ENCODE results near the gene RPL13A. TPM values are rescaled to one million over a fixed set of nuclear protein-coding genes. Genes with fewer than 3 reads are reported as not detected.

The RPL13A gene
- total and polyA plus RNA-seq, 2 of the 4 experiments (the other 2 are of a cell fraction) = 1,477 to 2,069 TPM

DNA sequence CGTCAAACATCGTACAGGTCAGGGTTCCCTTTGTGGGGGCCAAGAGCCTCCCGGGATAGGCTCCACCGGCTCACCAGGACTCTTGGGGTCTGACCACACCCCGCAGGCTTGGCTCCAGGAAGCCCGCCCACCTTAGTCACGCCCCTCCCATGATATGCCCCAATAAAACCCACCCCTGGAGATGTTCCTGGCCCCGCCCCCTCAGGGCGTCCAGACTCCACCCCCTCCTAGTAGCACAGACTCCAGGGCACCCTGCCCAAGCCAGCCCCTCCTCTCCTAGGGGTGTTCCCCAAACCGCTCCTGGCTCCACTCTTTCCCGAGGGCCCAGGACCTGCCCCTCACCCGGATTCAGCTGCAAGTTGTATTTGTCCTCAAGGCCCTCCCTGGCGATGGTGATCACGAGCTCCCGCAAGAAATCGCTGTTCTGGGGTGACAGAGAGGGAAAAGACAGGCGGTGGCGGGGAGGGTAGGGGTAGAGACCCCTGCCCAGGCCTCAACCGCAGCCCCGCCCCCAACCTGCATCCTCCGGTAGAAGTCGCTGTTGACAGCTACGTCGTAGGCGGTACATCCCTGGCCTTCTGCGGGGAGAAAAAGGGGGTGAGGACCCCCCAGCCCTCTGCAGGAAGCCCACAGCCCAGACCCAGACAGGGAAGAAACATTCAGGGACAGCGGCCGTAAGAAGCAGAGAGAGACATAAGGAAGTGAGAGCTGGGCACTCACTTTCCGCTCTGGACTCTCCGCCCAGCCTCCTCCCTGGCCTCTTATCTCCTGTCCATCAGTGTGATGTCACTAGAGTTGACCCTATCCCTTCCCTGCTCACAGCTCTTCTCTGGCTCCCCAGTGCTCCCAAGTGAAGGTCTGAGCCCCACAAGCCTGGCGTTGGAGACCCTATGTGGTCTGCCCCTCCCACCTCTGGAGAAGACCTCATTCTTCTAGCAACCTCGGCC lies 39.6 kb upstream of the RPL13A start:
- H3K79me1 ChIP-seq (ENCODE audit: low read depth in 1 of 2, low read length in 2 of 2) = peaks cover 13 to 35% of the 10 kb centered on the region in 2 experiments; a peak in 3 of 4 replicates
- H3K36me3 ChIP-seq (ENCODE audit: control insufficient read depth, insufficient read depth, low read length) = peaks cover 4% of the 10 kb centered on the region
- H2AK5ac ChIP-seq (ENCODE audit: low read depth, low read length) = 0 out of 2 replicates have a peak overlapping the region, but pooled peaks have one; percentile 7
- no peak overlapping the region for H2AFZ ChIP-seq (replicated peaks; ENCODE audit: low read length, poor library complexity)
- no peak overlapping the region for H3K4me3 ChIP-seq (ENCODE audit: insufficient read depth, low read depth, low read length)
- TF ChIP-seq MXI1 (IDR thresholded peaks at IDR 0.05; ENCODE audit: borderline replicate concordance, low read depth, low read length) (no peak), MAZ (IDR thresholded peaks at IDR 0.05; ENCODE audit: borderline replicate concordance, low read depth, low read length) (no peak), ELK1 (IDR thresholded peaks at IDR 0.05; ENCODE audit: borderline replicate concordance, low read depth, low read length) (no peak), RAD21 (IDR thresholded peaks at IDR 0.05; ENCODE audit: low read length) (no peak)
- no peak overlapping the region for H4K5ac ChIP-seq (ENCODE audit: low read depth, low read length)
- H3K4me1 ChIP-seq (ENCODE audit: control insufficient read depth, insufficient read depth, low read length) = peaks cover 2% of the 10 kb centered on the region; the same call in 1 of the 2 replicates
- H3K23ac ChIP-seq (ENCODE audit: low read depth, low read length) = no peak overlapping the region
- CTCF ChIA-PET = no interaction called here
- no peak overlapping the region for H4K91ac ChIP-seq (ENCODE audit: insufficient read depth, low read depth, low read length)
- H3K9ac ChIP-seq (ENCODE audit: low read depth, low read length) = no peak overlapping the region
- POLR2A ChIA-PET (ENCODE audit: unreplicated experiment) = no interaction called here
- BruUV-seq (replicated peaks) = no TSS peak
- H2AK9ac ChIP-seq (replicated peaks; ENCODE audit: low read depth, low read length, poor library complexity) = peak overlapping the region; percentile 72
- no peak overlapping the region for H3K27ac ChIP-seq (ENCODE audit: insufficient read depth, low read length)
- in situ Hi-C loops (cut with MboI; ENCODE audit: low sequenced_read_pairs) (loop anchor here (10.0 kb wide), 1 partner anchor 53 kb away; no protein-coding TSS in a partner anchor), intact Hi-C loops (cut with micrococcal nuclease) (no loop called here), dilution Hi-C loops (cut with HindIII; ENCODE audit: low sequenced_read_pairs, unreplicated experiment) (no loop called here)
- H3K14ac ChIP-seq (replicated peaks; ENCODE audit: low read depth, low read length) = no peak overlapping the region
- WGBS, 2 experiments (ENCODE audit: extremely low coverage in 2 of 2, insufficient read length in 1 of 2) = 59% methylated on average over 10 of the region's 32 CpGs; no CpG with 5 or more reads in 1 of the 2 experiments
- no peaks in the 10 kb centered on the region for H3K27me3 ChIP-seq (ENCODE audit: control insufficient read depth, insufficient read depth, low read length)
- H2BK15ac ChIP-seq (ENCODE audit: low read depth, low read length) = no peak overlapping the region
- no peak overlapping the region for H4K8ac ChIP-seq (ENCODE audit: low read depth in 2 of 2, low read length in 2 of 2)
- no peak overlapping the region for H2BK120ac ChIP-seq (ENCODE audit: low read depth, low read length)
- no peak for ATAC-seq (ENCODE audit: low read depth)
- H3K9me3 ChIP-seq (ENCODE audit: control insufficient read depth, insufficient read depth, low read length) = no peaks in the 10 kb centered on the region
- H3K18ac ChIP-seq (ENCODE audit: low read depth, low read length) = no peak overlapping the region
- H3K56ac ChIP-seq (ENCODE audit: extremely low read depth, insufficient read depth, low read length) = no peak overlapping the region
- no peak overlapping the region for H3K4ac ChIP-seq (ENCODE audit: low read depth, low read length)
- no peak overlapping the region for H2BK5ac ChIP-seq (ENCODE audit: low read depth, low read length, poor library complexity, severe bottlenecking)
- H3K4me2 ChIP-seq (ENCODE audit: low read depth, low read length) = no peak overlapping the region
- H2BK20ac ChIP-seq (ENCODE audit: low read depth, low read length) = no peak overlapping the region
- DNase-seq = peak; percentile 8
- peaks cover 3% of the 10 kb centered on the region; the same call in 1 of the 2 replicates for H4K20me1 ChIP-seq (ENCODE audit: insufficient read depth, low read length)
- H3K9me1 ChIP-seq (ENCODE audit: insufficient read depth, low read length) = peaks cover 10% of the 10 kb centered on the region
